Activated CD8-positive, alpha-beta T cell treated with anti-CD3 and anti-CD28 coated beads, Interleukin-2, amount 10 ng/mL, durations not matched to agents 7 days and 5 days (primary cell): ENCODE measurements around the gene ATP11A. TPM values are rescaled to one million over a fixed set of nuclear protein-coding genes. Genes with fewer than 3 reads are reported as not detected.
A peak's percentile ranks its signal among the peaks of the same experiment; 100 is the strongest.
"Not testable (repeated sequence)": the region's sequence is repeated elsewhere in the genome, so short reads cannot be mapped to it uniquely, and the experiment has no call there.

Experiments used
- ATAC-seq: fragments of 150-1000 bp; cut with Tn5 transposase; one replicate; pipeline ENCODE4 v1.10.0; 2021; ENCODE audit warnings: moderate library complexity
- CTCF ChIA-PET: fragments of 350-600 bp; sonication (Branson Sonifier 250); formaldehyde crosslinking; loops from one replicate; lab custom pipeline; 2021; ENCODE audit warnings: antibody characterized with exemption; lab: Charles Lee
- POLR2A ChIA-PET: fragments of 350-600 bp; sonication (Branson Sonifier 250); formaldehyde crosslinking; loops from one replicate; lab custom pipeline; 2021; ENCODE audit warnings: antibody characterized with exemption; lab: Charles Lee
- DNase-seq: peaks from one replicate; pipeline ENCODE4 v3.0.0-alpha.2; 2020
- H3K27ac Mint-ChIP-seq: one replicate; pipeline ENCODE4 v1.8.0; 2021; ENCODE audit warnings: mild to moderate bottlenecking, mixed read lengths
- H3K27me3 Mint-ChIP-seq: one replicate; pipeline ENCODE4 v1.8.0; 2021; ENCODE audit warnings: low read depth, mixed read lengths
- H3K36me3 Mint-ChIP-seq: one replicate; pipeline ENCODE4 v1.8.0; 2021; ENCODE audit warnings: low read depth, mixed read lengths
- H3K4me1 Mint-ChIP-seq: one replicate; pipeline ENCODE4 v1.8.0; 2021; ENCODE audit warnings: low read depth, mixed read lengths
- H3K4me3 Mint-ChIP-seq: one replicate; pipeline ENCODE4 v1.8.0; 2021; ENCODE audit warnings: mild to moderate bottlenecking, mixed read lengths
- H3K9me3 Mint-ChIP-seq: one replicate; pipeline ENCODE4 v1.8.0; 2022; ENCODE audit warnings: mixed read lengths; ENCODE audit not compliant: insufficient read depth
- total RNA-seq, 2 experiments: library from RNA; stranded (reverse); gene quantifications; one replicate each; pipeline ENCODE4 v1.2.3, GENCODE V29; 2021

Gene ATP11A
- total RNA-seq, 2 experiments from 2014 or later = 35.6 to 38.3 TPM

- no peak for DNase-seq
- Mint-ChIP-seq H3K4me3 (no peak overlapping the region), H3K9me3 (peaks cover 11% of the 10 kb centered on the region), H3K4me1 (peaks cover 13% of the 10 kb centered on the region), H3K36me3 (peaks cover 46% of the 10 kb centered on the region), H3K27me3 (no peaks in the 10 kb centered on the region), H3K27ac (no peak overlapping the region)
- ATAC-seq = no peak
- ChIA-PET CTCF (no interaction called here), POLR2A (no interaction called here)
These were observed 181.0 kb downstream of the ATP11A start for GRCh38 chr13:112870737-112871287.

GRCh38 chr13:112871742-112872141 lies 181.9 kb downstream of the ATP11A start:
- H3K9me3 Mint-ChIP-seq = peaks cover 11% of the 10 kb centered on the region
- H3K27me3 Mint-ChIP-seq = no peaks in the 10 kb centered on the region
- ChIA-PET CTCF (interaction anchor here (0.7 kb wide), 1 partner anchor 11 kb away, joined by 4 read pairs; no protein-coding TSS in a partner anchor), POLR2A (no interaction called here)
- H3K4me1 Mint-ChIP-seq = peaks cover 13% of the 10 kb centered on the region
- H3K36me3 Mint-ChIP-seq = peaks cover 43% of the 10 kb centered on the region
- H3K4me3 Mint-ChIP-seq = no peak overlapping the region
- no peak for DNase-seq
- no peak overlapping the region for H3K27ac Mint-ChIP-seq
- ATAC-seq = no peak

DNA sequence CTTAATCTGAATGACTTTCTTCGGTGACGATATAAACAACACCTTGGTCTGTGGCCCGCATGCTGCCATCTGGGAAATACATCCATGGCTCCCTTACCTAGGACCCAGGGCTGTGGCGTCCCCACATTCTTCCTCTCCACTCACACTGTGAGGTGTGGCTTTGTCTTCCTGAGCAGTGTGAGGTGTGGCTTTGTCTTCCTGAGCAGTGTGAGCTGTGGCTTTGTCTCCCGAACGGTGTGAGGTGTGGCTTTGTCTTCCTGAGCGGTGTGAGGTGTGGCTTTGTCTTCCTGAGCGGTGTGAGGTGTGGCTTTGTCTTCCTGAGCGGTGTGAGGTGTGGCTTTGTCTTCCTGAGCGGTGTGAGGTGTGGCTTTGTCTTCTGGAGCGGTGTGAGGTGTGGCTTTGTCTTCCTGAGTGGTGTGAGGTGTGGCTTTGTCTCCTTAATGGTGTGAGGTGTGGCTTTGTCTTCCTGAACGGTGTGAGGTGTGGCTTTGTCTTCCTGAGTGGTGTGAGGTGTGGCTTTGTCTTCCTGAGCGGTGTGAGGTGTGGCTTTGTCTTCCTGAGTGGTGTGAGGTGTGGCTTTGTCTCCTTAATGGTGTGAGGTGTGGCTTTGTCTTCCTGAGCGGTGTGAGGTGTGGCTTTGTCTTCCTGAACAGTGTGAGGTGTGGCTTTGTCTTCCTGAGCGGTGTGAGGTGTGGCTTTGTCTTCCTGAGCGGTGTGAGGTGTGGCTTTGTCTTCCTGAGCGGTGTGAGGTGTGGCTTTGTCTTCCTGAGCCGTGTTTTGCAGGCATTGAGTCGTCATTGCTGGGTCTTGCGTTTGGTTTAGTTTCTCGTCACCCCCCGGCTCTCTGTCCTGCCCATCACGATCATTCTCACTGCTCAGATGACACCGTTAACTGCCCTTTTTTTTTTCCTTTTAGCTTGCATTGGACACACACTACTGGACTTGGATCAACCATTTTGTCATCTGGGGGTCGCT lies 183.1 kb downstream of the ATP11A start:
- POLR2A ChIA-PET, H3K27me3 Mint-ChIP-seq: not testable (repeated sequence)
- H3K9me3 Mint-ChIP-seq = peaks cover 11% of the 10 kb centered on the region
- H3K27ac Mint-ChIP-seq = peak overlapping the region; percentile 94
- H3K4me3 Mint-ChIP-seq = peak overlapping the region; percentile 48
- ATAC-seq (peak; percentile 37), DNase-seq (peak; percentile 22)
- H3K4me1 Mint-ChIP-seq = peaks cover 13% of the 10 kb centered on the region
- peaks cover 42% of the 10 kb centered on the region for H3K36me3 Mint-ChIP-seq
- CTCF ChIA-PET = interaction anchor here (1.0 to 1.1 kb wide), 2 partner anchors 233 to 267 kb away, joined by 3 read pairs; no protein-coding TSS in a partner anchor

DNA sequence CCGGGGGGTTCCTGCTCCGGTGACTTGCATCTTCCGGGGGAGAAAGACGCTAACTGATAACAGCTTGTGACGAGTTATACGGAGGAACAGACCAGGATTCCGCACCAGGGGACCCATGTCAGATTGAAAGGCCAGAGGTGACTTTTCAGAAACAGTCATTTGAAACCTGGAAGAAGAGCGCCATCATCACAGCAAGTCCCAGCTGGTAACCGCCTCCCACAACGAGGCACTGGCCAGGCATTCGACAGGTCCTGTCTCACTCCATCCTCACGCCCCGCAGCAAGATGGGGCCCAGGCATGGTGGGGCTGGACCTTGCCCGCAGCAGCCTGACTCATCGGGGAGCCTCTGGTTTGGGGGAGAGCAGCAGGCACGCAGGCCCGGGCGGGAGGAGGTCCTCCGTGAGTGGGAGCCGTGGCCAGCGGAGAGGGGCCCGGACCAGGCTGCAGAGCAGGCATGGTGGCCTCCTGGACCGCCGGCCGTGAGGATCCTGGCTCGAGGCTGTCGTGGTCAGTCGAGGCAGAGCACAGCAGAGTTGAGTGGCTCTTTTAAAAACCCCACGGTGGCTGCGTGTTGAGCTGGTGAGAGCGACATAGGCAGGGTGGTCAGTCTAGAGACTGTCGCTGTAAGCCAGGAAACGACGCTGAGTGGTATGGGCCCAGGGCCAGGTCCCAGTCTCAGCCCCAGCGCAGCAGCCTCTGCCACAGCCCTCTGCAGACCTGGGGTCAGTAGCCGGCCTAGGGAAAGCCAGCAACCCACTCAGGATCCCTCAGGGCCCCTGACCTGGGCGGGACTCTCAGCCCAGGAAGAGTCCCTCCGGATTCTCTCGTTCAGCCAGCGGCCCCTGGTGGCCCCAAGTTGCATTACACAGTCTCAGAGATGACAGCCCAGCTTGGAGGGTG lies 184.3 kb downstream of the ATP11A start:
- ChIA-PET CTCF (interaction anchor here (0.6 to 1.1 kb wide), 3 partner anchors 234 to 268 kb away, joined by 3 read pairs; no protein-coding TSS in a partner anchor), POLR2A (interaction anchor here (0.7 to 1.3 kb wide), 2 partner anchors 234 to 336 kb away, joined by 3 read pairs; no protein-coding TSS in a partner anchor)
- peaks cover 11% of the 10 kb centered on the region for H3K9me3 Mint-ChIP-seq
- DNase-seq = peak; percentile 36
- H3K27me3 Mint-ChIP-seq = no peaks in the 10 kb centered on the region
- H3K27ac Mint-ChIP-seq = peak overlapping the region; percentile 94
- peak overlapping the region; percentile 48 for H3K4me3 Mint-ChIP-seq
- ATAC-seq = peak; percentile 32
- peaks cover 13% of the 10 kb centered on the region for H3K4me1 Mint-ChIP-seq
- H3K36me3 Mint-ChIP-seq = peaks cover 32% of the 10 kb centered on the region

DNA sequence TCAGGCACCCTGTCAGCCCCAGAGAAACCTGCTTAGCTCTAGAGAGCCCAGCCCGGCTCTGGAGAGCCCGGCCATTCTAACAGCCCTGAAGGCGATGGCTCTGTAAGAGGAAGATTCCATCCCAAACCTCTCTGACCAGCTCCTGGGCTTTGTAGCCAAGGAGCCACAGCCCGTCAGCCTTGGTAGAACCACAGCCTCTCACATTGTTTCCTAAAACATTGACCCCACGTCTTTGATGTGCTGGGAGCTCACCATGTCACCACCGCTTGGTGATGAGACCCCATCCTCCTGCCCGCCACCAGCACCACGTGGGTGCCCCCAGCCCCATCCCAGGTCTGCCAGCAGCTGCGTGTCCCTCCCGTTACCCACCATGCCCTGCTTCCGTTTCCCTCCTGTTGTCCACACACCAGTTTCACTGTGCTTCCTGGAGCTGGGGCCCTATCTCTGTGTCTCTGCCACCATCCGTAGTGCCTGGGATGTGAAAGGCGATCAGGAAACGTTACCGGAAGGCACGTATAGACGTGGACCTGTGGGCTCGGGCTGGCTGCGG lies 185.0 kb downstream of the ATP11A start:
- Mint-ChIP-seq H3K4me3 (no peak overlapping the region), H3K27me3 (no peaks in the 10 kb centered on the region), H3K4me1 (peaks cover 13% of the 10 kb centered on the region), H3K36me3 (peaks cover 29% of the 10 kb centered on the region), H3K9me3 (peaks cover 11% of the 10 kb centered on the region), H3K27ac (peak overlapping the region; percentile 52)
- CTCF ChIA-PET = interaction anchor here (0.6 kb wide), 1 partner anchor 269 kb away, joined by 3 read pairs; no protein-coding TSS in a partner anchor
- no peak for DNase-seq
- POLR2A ChIA-PET = interaction anchor here (1.3 kb wide), 1 partner anchor 235 kb away, joined by 3 read pairs; no protein-coding TSS in a partner anchor
- no peak for ATAC-seq

DNA sequence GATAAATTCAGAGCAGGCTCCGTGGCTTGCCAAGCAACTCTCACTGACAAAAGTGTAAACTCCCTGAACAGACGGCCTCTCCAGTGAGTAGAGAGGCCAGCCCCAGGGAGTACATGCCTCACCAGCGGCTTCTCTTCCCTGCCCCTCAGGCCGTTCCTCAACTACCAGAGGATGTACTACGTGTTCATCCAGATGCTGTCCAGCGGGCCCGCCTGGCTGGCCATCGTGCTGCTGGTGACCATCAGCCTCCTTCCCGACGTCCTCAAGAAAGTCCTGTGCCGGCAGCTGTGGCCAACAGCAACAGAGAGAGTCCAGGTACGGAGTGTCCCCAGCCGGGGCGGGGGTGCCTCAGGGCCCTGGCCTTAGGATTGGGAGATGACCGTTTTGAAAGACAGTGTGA lies 185.8 kb downstream of the ATP11A start:
- ChIA-PET POLR2A (no interaction called here), CTCF (no interaction called here)
- ATAC-seq (no peak), DNase-seq (no peak)
- no peaks in the 10 kb centered on the region for H3K27me3 Mint-ChIP-seq
- peaks cover 11% of the 10 kb centered on the region for H3K9me3 Mint-ChIP-seq
- peaks cover 30% of the 10 kb centered on the region for H3K36me3 Mint-ChIP-seq
- no peak overlapping the region for H3K4me3 Mint-ChIP-seq
- peaks cover 13% of the 10 kb centered on the region for H3K4me1 Mint-ChIP-seq
- H3K27ac Mint-ChIP-seq = no peak overlapping the region

- peaks cover 11% of the 10 kb centered on the region for H3K9me3 Mint-ChIP-seq
- no peak overlapping the region for H3K27ac Mint-ChIP-seq
- no peaks in the 10 kb centered on the region for H3K27me3 Mint-ChIP-seq
- H3K4me3 Mint-ChIP-seq = no peak overlapping the region
- H3K4me1 Mint-ChIP-seq = peaks cover 12% of the 10 kb centered on the region
- peaks cover 25% of the 10 kb centered on the region for H3K36me3 Mint-ChIP-seq
- DNase-seq (no peak), ATAC-seq (no peak)
- ChIA-PET CTCF (no interaction called here), POLR2A (no interaction called here)
These were observed 186.6 kb downstream of the ATP11A start for GRCh38 chr13:112876305-112877000.

- ATAC-seq (no peak), DNase-seq (no peak)
- Mint-ChIP-seq H3K4me1 (peaks cover 12% of the 10 kb centered on the region), H3K4me3 (no peak overlapping the region), H3K27ac (no peak overlapping the region), H3K27me3 (no peaks in the 10 kb centered on the region), H3K36me3 (peaks cover 21% of the 10 kb centered on the region), H3K9me3 (peaks cover 6% of the 10 kb centered on the region)
- CTCF ChIA-PET = no interaction called here
- POLR2A ChIA-PET = no interaction called here
These were observed 187.2 kb downstream of the ATP11A start for GRCh38 chr13:112877066-112877465.

GRCh38 chr13:112877539-112877938 lies 187.7 kb downstream of the ATP11A start:
- Mint-ChIP-seq H3K4me1 (peaks cover 12% of the 10 kb centered on the region), H3K4me3 (no peak overlapping the region), H3K27me3 (no peaks in the 10 kb centered on the region), H3K9me3 (peaks cover 4% of the 10 kb centered on the region), H3K27ac (no peak overlapping the region), H3K36me3 (peaks cover 21% of the 10 kb centered on the region)
- CTCF ChIA-PET = no interaction called here
- ATAC-seq = no peak
- no peak for DNase-seq
- POLR2A ChIA-PET = no interaction called here

- H3K4me1 Mint-ChIP-seq = peaks cover 11% of the 10 kb centered on the region
- no peak overlapping the region for H3K4me3 Mint-ChIP-seq
- ChIA-PET POLR2A (no interaction called here), CTCF (no interaction called here)
- peaks cover 4% of the 10 kb centered on the region for H3K9me3 Mint-ChIP-seq
- H3K36me3 Mint-ChIP-seq = peaks cover 20% of the 10 kb centered on the region
- ATAC-seq (no peak), DNase-seq (no peak)
- H3K27me3 Mint-ChIP-seq = no peaks in the 10 kb centered on the region
- H3K27ac Mint-ChIP-seq = no peak overlapping the region
These were observed 188.4 kb downstream of the ATP11A start for GRCh38 chr13:112877976-112878955.
